Kidney capillary endothelial cell (primary cell): ENCODE measurements around the gene MMP25.
"Not testable (repeated sequence)": the region's sequence is repeated elsewhere in the genome, so short reads cannot be mapped to it uniquely, and the experiment has no call there.

ENCODE experiments used
- DNase-seq: peaks from one replicate; pipeline ENCODE4 v3.0.0-alpha.2; 2018; ENCODE audit warnings: low spot score

Gene MMP25

DNA sequence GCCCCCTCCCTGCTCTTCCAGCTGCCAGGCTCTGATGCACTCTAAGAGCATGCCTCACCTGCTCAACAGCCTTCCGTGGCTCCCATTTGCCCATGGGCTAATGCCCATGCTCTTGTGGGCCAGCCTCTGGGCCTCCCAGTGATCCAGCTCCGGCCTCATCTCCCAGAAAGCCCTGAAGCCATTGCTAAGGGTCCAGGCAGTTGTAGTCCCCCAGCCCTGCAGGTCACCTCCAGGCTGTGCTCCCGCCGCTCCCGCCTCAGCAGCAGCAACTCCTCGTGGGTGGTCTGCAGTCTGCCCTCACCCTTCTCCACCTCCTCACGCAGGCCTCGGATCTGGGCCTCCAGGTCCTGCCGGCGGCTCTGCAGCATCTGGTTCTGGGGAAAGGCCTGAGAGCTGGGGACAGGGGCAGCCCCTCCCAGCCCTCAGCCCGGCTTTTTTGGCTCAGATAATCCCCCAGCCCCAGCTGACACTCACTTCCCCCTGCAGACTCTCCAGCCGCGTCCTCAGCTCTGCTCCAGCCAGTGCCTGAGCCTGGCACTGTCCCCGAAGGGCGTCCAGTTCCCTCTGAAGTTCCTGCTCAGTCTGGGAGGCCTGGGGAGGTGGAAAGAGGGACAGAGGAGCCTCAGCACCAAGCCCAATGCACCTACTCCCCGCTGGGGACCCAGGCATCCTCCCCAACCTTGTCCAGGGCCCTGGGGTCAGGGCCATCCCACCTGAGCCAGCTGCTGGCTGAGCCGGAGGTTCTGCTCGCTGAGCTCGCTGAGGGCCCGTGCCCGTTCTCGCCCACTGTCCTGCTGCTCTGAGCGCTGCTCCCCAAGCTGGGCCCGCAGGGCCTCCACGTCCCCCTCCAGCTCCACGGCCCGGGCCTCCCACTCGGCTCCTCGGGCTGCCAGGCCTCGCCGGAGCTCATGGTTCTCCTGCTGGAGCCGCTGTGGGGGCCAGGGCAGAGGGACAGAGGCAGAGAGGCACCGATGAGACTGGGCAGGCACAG lies 15.8 kb upstream of the MMP25 start:
- no peak for DNase-seq

DNA sequence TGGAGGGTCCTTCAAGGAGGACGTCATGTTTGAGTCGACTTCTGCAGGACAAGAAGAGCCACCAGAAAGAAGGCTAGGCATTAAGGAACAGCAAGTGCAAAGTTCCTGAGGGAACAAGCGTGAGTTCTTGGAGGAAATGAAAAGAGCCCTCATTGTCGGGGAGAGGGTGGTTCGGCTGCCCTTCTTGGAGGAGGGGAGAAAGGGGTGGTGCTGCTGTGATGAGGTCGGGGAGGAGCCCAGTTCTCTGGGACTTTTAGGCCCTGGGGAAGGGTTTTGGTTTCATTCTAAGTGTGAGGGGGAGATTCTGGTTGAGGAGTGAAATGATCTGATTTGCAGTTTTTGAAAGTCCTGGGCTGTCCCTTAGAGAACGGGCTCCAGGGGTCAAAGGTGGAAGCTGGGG lies 13.7 kb upstream of the MMP25 start:
- no peak for DNase-seq

DNA sequence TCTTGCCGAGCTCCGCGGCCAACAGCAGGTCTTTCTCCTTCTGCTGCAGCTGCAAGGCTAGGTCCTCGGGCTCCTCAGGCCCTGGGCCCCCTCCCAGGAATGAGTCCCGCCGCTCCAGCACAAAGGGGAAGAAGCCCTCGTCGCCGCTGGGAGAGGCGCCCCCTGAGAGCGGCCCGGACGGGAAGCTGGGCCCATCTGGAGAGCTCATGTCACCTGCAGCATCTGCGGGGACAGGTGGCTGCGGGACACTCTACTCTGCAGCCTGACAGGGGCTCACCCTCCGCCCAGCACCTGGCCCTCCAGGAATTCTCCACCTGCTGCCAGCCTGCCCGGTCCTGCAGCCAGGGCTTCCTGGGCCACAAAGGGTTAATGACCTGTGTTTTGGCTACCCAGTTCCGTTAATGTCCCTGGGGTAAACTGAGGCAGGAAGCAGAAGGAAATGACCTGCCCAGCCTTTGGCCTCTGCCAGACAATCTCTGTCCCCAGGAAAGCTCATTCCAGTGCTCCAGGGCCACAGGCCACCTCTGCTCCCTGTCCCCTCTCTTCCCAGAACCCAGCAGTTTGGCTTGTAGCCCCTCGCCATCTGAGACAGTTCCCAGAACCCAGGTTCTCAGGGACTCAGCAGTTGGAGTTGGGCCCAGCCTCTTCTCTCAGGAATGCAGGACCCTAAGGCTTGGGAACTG lies 10.9 kb upstream of the MMP25 start:
- no peak for DNase-seq

DNA sequence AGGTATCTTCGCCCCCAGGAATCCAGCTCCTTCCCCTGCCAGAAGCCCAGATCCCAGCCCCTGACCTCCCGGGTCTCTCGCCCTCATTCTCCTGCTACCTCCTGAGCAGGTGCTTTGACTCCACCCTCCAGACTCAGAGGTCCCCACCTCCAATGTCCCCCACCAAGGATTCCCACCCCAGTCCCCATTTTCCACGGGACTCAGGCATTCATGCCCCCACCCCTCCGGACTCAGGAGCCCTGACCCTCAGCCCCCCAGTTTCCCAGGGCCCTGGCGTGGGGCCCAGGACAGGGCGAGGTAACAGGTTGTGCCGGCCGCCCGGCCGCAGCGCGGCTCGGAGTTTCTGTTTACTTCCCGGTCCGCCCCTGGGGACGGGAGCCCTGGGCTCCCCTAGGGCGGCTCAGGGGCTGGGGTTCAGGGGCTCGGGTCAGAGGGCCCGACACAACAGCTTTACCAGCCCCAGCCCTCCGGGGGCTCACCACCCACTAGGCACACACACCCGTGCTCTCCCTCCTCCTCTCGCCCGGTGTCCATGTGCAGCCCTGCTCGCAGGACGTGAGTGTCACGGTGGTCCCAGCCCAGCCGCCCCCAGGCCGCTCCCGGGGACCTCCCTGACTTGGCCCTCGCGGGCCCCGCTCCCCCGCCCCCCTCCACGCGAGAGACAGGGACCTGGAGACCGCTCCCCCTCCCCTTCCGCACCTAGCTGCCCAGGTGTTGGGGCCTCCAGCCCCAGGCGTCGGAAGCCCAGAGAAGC lies 10.2 kb upstream of the MMP25 start:
- DNase-seq: no peak

DNA sequence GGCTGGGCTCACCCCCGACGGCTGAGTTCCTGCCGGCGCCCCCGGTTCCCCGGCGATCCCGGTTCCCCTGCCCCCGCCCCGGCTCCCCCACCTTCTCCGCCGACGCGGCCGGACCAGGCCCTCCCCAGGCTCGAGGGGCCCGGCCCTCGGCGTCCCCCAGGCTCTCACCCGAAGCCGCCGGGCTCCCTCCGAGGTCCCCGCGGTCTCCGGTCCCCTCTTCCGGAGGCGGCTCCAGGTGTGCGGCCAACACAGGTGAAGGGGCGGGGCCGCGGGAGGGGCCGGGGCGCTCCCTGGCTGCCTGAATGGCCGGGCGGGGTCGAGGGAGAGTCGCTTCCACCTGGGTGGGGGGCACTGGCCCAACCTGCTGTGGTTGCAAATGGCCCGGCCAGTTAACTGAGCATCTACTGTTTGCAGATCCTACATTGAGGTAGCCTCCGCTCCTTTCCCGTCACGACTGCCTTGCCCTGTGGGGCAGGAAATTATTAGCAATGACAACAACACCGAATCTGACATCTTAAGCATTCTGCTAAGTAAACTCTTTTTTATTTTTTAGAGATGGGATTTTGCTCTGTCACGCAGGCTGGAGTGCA lies 9.5 kb upstream of the MMP25 start, which contains the start of gene BICDL2:
Gene BICDL2, minus strand, starts transcription at position 219 of the 590 bp plus-strand sequence. CDS start 1,448 bp downstream, outside the sequence.
- no peak for DNase-seq

DNA sequence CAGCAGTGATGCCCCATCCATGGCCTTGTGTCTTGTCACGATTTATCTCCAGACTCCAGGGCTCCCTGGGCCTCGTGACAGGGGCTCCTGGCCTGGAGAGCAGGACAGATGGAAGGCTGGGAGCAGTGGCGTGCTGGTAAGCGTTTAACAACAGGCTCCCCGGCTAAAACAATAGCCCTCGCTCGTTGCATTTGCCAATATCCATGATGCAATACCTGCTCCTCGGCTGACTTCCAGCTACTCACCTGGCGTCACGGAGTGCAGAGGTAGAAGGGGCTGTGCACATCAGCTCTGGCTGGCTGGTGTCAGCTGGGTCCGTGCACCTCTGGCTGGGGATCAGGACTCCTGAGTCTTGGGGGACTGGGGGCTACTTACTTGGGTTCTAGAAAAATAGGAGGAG lies 8.1 kb upstream of the MMP25 start:
- no peak for DNase-seq

DNA sequence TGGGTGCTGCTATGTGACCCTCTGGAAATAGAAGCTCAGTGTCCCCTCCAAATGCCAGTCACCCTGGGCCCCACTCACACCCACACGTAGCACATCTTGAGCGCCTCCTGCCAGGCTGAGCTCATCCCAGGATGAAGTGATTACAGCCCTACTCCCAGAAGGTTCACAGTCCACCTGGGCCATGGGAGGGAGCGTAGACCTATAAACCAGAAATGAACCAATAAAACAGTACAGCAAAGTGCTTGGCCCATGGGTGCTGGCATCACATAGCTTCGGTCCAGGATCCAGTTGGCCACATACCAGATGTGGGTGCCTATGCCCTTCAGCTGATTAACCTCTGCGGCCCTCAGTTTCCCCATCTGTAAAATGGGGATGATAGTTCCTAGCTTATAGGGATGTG lies 7.5 kb upstream of the MMP25 start:
- no peak for DNase-seq

DNA sequence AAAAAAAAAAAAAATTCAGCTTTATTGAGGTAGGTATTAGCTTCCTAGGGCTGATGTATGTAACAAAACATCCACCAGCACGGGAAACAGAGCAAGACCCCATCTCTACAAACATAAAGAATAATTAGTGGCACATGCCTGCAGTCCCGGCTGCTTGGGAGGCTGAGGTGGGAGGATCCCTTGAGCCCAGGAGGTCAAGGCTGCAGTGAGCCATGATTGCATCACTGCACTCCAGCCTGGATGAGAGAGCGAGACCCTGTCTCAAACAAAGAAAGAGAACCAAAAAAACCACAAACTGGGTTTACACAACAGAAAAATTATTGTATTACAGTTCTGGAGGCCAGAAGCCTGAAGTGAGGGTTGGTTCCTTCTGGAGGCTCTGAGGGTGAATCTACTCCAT lies 4.0 kb upstream of the MMP25 start:
- DNase-seq: no peak

DNA sequence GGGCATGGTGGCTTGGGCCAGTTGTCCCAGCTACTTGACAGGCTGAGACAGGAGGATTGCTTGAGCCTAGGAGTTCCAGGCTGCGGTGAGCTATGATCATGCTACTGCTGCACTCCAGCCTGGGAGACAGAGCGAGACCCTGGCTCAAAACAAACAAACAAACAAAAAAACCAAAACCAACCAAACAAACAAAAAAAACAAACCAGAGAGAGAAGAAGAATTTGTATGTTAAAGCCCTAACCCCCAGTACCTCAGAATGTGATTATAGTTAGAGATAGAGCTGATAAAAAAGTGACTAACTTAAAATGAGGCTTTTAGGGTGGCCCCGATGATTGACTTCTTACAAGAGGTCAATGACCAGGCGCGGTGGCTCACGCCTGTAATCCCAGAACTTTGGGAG lies 1.7 kb upstream of the MMP25 start:
- no peak for DNase-seq

DNA sequence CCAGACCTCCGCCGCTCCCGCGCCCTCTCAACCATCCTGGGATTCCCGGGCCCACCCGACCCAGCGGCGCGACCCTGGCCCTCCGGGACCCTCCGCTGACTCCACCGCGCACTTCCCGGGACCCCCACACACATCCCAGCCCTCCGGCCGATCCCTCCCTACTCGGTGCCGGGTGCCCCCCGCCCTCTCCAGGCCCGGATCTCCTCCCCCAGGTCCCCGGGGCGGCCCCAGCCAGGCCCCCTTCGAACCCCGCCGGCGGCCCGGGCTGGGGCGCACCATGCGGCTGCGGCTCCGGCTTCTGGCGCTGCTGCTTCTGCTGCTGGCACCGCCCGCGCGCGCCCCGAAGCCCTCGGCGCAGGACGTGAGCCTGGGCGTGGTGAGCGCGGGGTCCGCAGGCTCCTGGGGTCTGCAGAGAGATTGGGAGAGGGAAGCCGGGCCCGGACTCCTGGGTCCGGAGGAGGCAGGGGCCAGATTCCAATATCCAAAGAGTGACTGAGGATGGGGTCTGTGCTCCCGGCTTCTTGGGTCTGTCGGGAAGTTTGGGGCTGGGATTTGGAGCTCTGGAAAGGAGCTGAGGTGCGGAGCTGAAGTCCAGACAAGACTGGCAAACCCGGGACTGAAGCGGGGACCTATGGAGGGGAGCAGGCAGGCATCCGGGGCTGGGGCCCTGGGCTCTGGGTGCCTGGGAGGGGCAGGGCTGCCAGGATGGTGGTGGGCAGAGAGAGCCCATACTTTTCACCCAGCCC lies 453 bp downstream of the MMP25 start:
- no peak for DNase-seq

DNA sequence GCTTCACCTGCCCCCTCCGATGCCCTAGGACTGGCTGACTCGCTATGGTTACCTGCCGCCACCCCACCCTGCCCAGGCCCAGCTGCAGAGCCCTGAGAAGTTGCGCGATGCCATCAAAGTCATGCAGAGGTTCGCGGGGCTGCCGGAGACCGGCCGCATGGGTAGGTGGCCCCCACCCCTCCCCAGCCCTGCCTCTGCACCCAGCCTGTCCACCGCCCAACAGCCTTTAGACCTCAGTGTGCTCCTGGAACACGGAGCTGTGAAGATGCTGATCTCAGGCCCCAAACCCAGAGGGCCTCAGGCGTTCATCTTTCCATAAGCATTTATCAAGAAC lies 993 bp downstream of the MMP25 start:
- DNase-seq: no peak

DNA sequence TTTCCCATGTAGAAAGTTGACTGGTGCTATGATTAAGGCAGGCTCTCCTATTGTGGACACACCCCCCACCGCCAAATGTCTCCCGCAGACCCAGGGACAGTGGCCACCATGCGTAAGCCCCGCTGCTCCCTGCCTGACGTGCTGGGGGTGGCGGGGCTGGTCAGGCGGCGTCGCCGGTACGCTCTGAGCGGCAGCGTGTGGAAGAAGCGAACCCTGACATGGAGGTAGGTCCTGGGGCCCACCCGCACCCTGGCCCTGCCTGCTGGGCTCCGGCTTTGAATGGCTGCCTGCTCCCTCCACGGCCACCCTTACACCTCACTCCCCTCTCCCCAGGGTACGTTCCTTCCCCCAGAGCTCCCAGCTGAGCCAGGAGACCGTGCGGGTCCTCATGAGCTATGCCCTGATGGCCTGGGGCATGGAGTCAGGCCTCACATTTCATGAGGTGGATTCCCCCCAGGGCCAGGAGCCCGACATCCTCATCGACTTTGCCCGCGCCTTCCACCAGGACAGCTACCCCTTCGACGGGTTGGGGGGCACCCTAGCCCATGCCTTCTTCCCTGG lies 3.6 kb downstream of the MMP25 start:
- no peak for DNase-seq

DNA sequence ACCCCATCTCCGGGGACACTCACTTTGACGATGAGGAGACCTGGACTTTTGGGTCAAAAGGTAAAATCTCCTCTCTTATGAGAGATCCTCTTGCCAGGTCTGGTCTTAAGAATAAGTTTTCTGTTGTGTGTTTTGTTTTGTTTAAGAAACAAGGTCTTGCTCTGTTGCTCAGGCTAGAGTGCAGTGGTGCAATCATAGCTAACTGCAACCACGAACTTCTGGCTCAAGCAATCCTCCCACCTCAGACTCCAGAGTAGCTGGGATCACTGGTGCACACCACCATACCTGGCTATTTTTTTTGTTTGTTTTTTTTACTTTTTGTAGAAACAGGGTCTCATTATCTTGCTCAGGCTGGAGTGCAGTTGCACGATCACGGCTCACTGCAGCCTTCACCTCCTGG lies 4.1 kb downstream of the MMP25 start:
- DNase-seq: no peak

DNA sequence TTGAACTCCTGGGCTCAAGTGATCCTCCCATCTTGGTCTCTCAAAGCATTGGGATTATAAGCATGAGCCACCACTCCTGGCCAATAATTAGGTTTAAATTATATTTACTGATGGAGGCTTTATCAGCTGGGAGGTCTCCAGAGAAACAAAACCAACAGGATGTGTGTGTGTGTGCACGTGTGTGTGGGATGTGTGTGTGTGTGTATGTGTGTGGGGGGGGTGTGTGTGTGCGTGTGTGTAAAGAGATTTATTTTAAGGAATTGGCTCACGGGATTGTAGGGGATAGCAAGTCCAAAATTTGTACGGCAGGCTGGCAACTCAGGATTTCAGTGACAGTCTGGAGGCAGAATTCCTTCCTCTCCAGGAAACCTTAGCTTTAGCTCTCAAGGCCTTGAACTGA lies 4.6 kb downstream of the MMP25 start:
- DNase-seq: no peak

DNA sequence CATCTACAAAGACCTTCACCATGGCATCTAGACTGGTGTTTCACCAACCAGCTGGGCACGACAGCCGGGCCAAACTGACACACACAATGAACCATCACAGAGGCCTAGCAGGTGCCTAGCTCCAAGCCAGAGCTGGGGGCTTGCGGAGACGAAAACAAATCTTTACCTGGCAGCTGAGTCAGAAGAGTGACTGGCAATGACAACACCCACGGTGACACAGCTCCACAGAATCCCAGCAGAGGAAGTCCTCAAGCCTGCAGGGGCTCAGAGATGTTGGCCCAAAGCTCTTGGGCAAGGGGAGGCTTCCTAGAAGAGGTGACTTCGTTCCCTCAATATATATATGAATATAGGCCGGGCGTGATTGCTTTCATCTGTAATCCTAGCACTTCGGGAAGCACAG lies 5.1 kb downstream of the MMP25 start:
- DNase-seq: no peak

DNA sequence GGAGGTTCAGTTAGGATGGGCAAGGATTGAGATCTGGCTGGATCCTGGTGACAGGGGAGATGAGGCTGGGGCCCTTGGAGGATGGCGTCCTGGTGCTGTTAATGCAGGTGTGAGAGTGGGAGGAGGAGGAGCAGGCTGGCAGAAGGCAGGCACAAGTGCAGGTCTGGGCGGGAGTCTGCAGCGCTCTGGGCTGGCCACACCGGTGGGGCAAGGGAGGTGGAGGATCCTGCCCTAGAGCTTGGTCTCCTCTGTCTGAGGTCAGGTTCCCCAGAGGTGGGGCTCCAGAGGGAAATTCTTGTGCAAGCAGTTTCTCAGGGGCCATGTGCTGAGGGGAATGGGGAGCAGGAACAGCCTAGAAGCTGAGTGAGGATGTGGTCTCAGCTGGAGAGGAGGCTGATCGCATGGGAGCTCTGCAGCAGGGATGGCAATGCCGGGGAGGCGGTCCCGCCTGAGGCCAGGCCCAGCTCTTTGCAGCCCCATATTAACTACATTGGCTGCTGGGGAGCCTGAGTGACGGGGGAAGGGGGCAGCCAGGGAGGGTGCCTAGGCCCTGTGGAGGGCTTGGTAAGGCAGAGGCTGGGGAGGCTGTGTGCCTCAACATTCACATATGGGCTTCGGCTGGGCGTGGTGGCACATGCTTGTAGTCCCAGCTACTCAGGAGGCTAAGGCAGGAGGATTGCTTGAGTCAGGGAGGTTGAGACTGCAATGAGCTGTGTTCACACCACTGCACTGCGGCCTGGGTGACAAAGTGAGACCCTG lies 6.4 kb downstream of the MMP25 start:
- not testable (repeated sequence) for DNase-seq

DNA sequence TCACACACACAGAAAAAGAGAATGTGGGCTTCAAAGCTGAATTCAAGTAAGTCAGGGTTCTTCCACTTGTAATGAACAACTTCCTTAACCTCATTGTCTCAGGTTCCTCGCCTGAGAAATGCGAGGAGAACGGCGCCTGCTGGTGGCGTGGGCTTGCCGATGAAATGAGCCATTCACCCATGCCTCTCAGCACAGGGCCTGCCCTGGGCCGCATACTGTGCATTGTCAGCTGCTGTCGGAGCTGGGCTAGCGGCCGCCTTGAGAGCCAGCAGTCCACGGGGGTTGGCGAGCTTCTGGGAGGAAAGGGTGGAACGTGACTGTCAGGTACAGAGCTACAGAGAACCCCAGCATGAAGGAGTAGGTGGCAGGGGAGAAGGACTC lies 7.0 kb downstream of the MMP25 start:
- DNase-seq: not testable (repeated sequence)

DNA sequence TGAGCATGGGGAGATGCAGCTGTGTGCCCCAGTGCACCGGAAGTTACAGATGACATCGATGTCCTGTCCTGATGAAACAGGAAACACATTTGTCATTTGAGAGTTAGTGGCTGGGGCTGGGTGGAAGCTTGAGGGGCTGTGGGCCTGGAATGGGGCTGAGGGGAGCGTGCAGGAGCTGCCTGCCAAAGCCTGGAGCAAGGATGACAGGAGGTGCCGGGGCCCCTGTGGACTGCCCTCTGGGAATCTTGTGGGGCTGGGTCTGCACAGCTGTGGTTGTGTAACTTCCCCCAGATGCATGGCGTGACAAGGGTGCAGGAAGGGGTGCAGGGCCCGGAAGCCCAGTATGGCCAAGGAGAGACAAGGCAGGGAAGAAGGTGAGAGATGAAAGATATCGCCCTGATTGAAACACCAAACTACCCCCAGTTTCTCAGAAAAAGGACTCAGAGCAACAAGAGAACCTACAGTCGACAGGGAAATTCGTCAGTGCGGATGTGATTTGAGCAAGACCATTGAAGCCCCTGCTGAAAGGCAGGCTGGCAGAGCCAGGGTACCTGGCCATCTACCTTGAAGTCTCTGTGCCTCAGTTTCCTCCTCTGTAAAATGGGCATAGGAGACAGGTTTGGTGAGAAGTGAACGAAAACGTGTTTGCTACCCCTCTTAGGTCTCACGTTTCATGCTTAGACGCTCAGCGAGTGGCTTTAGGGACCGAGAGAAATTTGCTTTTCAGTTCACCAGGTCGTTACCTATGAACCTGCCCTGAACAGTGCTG lies 8.8 kb downstream of the MMP25 start:
- no peak for DNase-seq

DNA sequence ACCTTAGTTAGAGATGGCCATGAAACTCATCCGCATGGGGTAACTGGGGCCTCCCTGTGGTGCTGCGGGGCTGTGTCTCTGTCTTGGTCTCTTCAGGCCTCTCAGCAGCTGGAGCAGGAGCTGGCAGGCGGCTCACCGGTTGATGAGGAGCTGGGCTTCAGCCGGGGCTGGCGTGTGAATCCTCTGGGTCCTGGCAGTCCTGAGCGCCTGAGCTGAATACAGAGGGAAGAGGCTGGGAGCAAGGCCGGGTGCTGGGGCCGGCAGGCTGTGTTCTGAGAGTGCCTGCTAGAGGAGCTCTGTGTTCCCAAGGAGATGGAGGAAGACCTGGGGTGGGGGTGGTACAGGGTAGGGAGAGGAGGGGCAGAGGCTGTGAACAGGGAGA lies 9.4 kb downstream of the MMP25 start:
- DNase-seq: not testable (repeated sequence)
